Retinal pigment epithelial cell (primary cell): ENCODE data around the gene GYPC.
A peak's percentile ranks its signal among the peaks of the same experiment; 100 is the strongest.
"Not testable (repeated sequence)": the region's sequence is repeated elsewhere in the genome, so short reads cannot be mapped to it uniquely, and the experiment has no call there.

Experiments
- DNase-seq: peaks from one replicate; pipeline ENCODE4 v3.0.0-alpha.2; 2010; ENCODE audit warnings: low read depth
- H3K4me3 ChIP-seq: 2 replicates; pipeline ENCODE4 v1.5.1; 2011; ENCODE audit warnings: mild to moderate bottlenecking, low read length, control low read depth, moderate library complexity
- CTCF ChIP-seq: conservative IDR thresholded peaks from 2 replicates; pipeline ENCODE4 v1.5.1; 2011; ENCODE audit warnings: low read depth, low read length, control low read depth, inconsistent platforms

Gene GYPC

GRCh38 chr2:126634273-126634861, 21.6 kb upstream of the GYPC start:
- no peak for DNase-seq

GRCh38 chr2:126635281-126635680, 20.7 kb upstream of the GYPC start:
- TF ChIP-seq CTCF, result no peak
- H3K4me3 ChIP-seq, result no peak overlapping the region
- no peak for DNase-seq

More at GRCh38 chr2:126634273-126634861, 21.6 kb upstream of the GYPC start:
- no peak overlapping the region for H3K4me3 ChIP-seq
- TF ChIP-seq CTCF, result peak; percentile 69

- no peak overlapping the region for H3K4me3 ChIP-seq
- no peak for TF ChIP-seq CTCF
- no peak for DNase-seq
Measured at GRCh38 chr2:126635736-126636135, 20.2 kb upstream of the GYPC start.

- DNase-seq, result no peak
- no peak for TF ChIP-seq CTCF
Measured at GRCh38 chr2:126637386-126637785, 18.6 kb upstream of the GYPC start.

GRCh38 chr2:126638746-126639145, 17.2 kb upstream of the GYPC start:
- TF ChIP-seq CTCF, result no peak
- DNase-seq, result no peak
- H3K4me3 ChIP-seq, result no peak overlapping the region

More at GRCh38 chr2:126637386-126637785, 18.6 kb upstream of the GYPC start:
- H3K4me3 ChIP-seq, result no peak overlapping the region

- no peak for TF ChIP-seq CTCF
- H3K4me3 ChIP-seq, result no peak overlapping the region
- DNase-seq, result no peak
Measured at GRCh38 chr2:126639276-126639675, 16.7 kb upstream of the GYPC start.

- H3K4me3 ChIP-seq, DNase-seq: not testable (repeated sequence)
Measured at GRCh38 chr2:126641294-126641693, 14.7 kb upstream of the GYPC start.
